Stimulated activated CD4-positive, alpha-beta T cell treated with anti-CD3 and anti-CD28 coated beads, TNF-alpha, amount 100 ng/mL, for 4 hours (primary cell): ENCODE data around the gene LILRB4.
"Not testable (repeated sequence)": the region's sequence is repeated elsewhere in the genome, so short reads cannot be mapped to it uniquely, and the experiment has no call there.

Source experiments
- DNase-seq, 3 experiments: peaks; one replicate each; pipeline ENCODE4 v3.0.0-alpha.2; 2020; ENCODE audit warnings: low read depth in 3 of 3

The LILRB4 gene

GRCh38 chr19:54694648-54695047, 31.9 kb downstream of the LILRB4 start:
- no peak for DNase-seq

DNA sequence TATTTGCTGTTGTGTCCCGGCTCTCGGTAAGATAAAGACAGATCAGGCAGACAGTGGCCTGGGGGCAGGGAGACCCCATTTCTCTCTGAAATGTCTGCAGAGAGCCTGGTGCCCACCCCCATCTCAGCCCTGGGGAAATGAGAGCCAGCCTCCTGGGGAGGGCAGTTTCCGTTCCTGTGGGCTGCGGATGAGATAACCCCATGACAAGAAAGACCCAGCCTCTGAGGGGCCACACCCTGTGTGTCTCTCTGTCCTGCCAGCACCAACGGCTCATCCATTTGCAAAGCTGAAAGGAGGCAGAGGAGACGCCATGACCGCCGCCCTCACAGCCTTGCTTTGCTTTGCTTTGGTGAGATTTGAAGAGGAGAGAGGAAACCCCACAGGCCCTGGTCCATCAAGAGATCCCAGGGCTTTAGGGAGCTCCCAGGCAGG, 33.3 kb downstream of the LILRB4 start:
- DNase-seq = no peak

- DNase-seq = no peak
Observed at GRCh38 chr19:54696766-54697165, 34.0 kb downstream of the LILRB4 start.

DNA sequence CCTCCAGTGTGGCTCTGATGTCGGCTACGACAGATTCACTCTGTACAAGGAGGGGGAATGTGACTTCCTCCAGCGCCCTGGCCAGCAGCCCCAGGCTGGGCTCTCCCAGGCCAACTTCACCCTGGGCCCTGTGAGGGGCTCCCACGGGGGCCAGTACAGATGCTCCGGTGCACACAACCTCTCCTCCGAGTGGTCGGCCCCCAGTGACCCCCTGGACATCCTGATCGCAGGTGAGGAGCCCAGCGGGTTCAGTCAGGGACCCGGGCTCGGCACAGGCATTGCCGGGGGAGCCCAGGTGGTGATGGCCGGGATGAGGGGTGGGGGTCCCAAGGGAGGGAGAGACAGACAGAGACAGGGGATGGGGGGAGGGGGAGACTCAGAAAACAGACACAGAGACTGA, 34.9 kb downstream of the LILRB4 start:
- not testable (repeated sequence) for DNase-seq

DNA sequence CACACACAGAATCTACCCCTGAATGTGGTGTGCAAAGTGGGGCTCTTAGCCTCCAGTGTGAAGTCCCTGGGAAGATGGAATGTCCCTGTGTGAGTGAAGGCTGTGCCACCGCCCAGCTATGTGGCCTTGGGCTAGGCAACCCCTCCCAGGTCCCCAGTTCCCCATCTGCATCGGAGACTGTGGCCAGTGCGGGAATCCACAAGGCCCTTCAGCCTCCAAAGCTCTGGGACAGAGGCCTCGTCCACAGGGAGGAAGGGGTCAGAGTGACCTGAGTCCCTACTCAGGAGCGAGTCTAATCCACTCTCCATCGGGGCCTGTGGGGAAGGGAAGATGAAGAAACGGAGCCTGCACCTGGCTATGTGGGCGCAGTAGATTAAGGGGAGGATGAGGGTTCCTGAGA, 42.1 kb downstream of the LILRB4 start:
- no peak for DNase-seq

- no peak for DNase-seq
Observed at GRCh38 chr19:54707962-54708361, 45.2 kb downstream of the LILRB4 start.

DNA sequence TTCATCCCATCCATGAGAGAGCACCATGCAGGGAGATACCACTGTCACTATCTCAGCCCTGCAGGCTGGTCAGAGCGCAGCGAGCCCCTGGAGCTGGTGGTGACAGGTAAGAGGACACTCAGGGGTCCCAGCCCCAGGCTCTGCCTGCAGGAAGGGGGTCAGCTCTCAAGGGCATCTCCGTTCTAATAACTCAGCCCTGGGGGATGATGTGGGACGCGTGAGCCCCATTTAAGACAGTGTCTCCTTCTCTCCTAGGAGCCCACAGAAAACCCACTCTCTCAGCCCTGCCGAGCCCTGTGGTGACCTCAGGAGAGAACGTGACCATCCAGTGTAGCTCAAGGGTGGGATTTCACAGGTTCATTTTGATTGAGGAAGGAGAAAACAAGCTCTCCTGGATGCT, 46.0 kb downstream of the LILRB4 start:
- DNase-seq = no peak

DNA sequence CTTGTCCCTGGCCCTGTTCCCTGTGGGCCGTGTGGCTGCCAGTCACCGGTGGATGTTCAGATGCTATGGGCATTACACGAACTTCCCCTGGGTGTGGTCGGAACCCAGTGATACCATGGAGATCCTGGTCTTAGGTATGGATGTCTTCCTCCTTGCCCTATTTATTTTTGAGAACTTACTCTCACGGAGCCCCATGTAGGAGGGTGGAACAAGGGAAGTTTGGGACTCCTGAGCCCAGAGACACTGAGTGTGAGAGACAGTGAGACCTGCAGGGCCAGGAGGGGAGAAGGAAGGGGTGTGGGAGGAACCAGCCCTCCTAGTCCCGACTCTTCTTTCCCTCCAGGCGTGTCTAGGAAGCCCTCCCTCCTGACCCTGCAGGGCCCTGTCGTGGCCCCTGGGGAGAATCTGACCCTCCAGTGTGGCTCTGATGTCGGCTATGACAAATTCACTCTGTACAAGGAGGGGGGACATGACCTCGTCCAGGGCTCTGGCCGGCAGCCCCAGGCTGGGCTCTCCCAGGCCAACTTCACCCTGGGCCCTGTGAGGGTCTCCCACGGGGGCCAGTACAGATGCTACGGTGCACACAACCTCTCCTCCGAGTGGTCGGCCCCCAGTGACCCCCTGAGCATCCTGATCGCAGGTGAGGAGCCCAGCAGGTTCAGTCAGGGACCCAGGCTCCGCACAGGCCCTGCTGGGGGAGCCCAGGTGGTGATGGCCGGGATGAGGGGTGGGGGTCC, 46.6 kb downstream of the LILRB4 start:
- DNase-seq = no peak

DNA sequence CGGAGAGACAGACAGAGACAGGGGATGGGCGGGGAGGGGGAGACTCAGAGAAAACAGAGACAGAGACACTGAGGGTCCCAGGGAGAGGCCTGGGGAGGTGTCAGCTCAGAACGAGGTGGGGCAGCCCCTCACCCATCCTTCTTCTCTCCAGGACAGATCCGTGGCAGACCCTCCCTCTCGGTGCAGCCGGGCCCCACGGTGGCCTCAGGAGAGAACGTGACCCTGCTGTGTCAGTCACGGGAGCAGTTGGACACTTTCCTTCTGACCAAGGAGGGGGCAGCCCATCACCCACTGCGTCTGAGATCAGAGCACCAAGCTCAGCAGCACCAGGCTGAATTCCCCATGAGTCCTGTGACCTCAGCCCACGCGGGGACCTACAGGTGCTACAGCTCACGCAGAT, 47.2 kb downstream of the LILRB4 start:
- DNase-seq = not testable (repeated sequence)
